ENCODE data around the gene RIOK2. TPM values are rescaled to one million over a fixed set of nuclear protein-coding genes. Genes with fewer than 3 reads are reported as not detected.

The RIOK2 gene
- total and polyA plus RNA-seq, 9 of the 15 experiments (the other 6 are each of a cell fraction or from before 2014, with no cell fraction given), result 22.9 to 97.6 (median 47.8) TPM

GRCh38 chr5:97209343-97209742 lies 26.3 kb upstream of the RIOK2 start:
- Histone ChIP-seq H3K27me3 (ENCODE audit: control insufficient read depth in 2 of 2, insufficient read depth in 2 of 2, low read length in 2 of 2) (no peaks in the 10 kb centered on the region), H3K79me2 (ENCODE audit: control insufficient read depth, insufficient read depth, low read length) (no peaks in the 10 kb centered on the region), H3K27ac (ENCODE audit: extremely low read depth, low read depth, low read length) (no peak overlapping the region), H3K4me2 (ENCODE audit: insufficient read depth, low read length) (no peak overlapping the region), H3K4me3 (no peak overlapping the region), H3K4me1 (replicated peaks in 1 of 2; ENCODE audit: control insufficient read depth in 2 of 2, insufficient read depth in 2 of 2, low read length in 2 of 2) (no peaks in the 10 kb centered on the region), H3K9me3 (replicated peaks; ENCODE audit: control insufficient read depth, insufficient read depth, low read depth, low read length) (no peaks in the 10 kb centered on the region), H3K9ac (ENCODE audit: insufficient read depth in 1 of 2, low read depth in 2 of 2, low read length in 2 of 2) (no peak overlapping the region), H3K36me3 (ENCODE audit: control insufficient read depth, insufficient read depth, low read length) (no peaks in the 10 kb centered on the region), H3K9me1 (ENCODE audit: control insufficient read depth, insufficient read depth, low read length) (no peaks in the 10 kb centered on the region), H2AFZ (ENCODE audit: low read depth, low read length) (no peak overlapping the region), H4K20me1 (replicated peaks; ENCODE audit: control insufficient read depth, insufficient read depth, low read length) (no peaks in the 10 kb centered on the region)
- POLR2A ChIA-PET, result interaction anchor here (0.6 kb wide), 1 partner anchor 595 kb away, joined by 3 read pairs; no protein-coding TSS in a partner anchor
- in situ Hi-C loops (cut with MboI) (no loop called here), intact Hi-C loops (cut with micrococcal nuclease) (no loop called here)
- no peak for ATAC-seq
- BruUV-seq (replicated peaks), result no TSS peak
- no peak for FAIRE-seq
- 3% methylated on average over 2 of the region's 2 CpGs for WGBS (ENCODE audit: insufficient coverage, low coverage, missing lambda C conversion rate)
- CTCF ChIA-PET (ENCODE audit: low intra/inter-chr PET ratio), result no interaction called here
- peak; percentile 59 for TF ChIP-seq ATF3 (IDR thresholded peaks at IDR 0.05)
- TF ChIP-seq ATF3 (CRISPR knock-in tag; conservative IDR thresholded peaks at IDR 0.05), result no peak
- TF ChIP-seq ZNF146 (CRISPR knock-in tag; IDR thresholded peaks at IDR 0.05; ENCODE audit: unreplicated experiment), result no peak
- no peak for DNase-seq (ENCODE audit: extremely low read depth in 1 of 4, low spot score in 3 of 4)

DNA sequence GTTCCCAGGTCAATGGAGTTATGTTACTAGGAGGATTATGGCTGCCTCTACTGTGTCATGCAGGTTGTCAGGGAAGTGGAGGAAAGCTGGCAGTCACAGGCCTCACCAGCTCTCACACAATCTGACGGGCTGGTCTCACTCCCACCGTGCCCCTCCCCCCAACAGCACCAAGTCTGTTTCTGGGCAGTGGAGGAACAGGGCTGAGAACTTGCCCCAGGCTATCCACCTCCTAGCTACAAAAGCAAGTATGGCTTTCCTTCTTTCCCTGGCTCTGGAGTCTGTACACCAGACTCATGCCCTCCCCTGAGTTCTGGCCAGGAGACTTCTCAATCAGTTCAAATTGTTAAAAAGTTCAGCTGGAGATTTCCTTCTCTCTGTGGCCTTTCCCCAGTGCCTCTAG lies 25.7 kb upstream of the RIOK2 start:
- H3K4me3 ChIP-seq, result no peak overlapping the region
- H3K36me3 ChIP-seq (ENCODE audit: control insufficient read depth, insufficient read depth, low read length), result no peaks in the 10 kb centered on the region
- in situ Hi-C loops (cut with MboI), result no loop called here
- H2AFZ ChIP-seq (ENCODE audit: low read depth, low read length), result no peak overlapping the region
- ATAC-seq, result no peak
- intact Hi-C loops (cut with micrococcal nuclease), result no loop called here
- DNase-seq (ENCODE audit: extremely low read depth in 1 of 4, low spot score in 3 of 4), result no peak
- H3K27ac ChIP-seq (ENCODE audit: extremely low read depth, low read depth, low read length), result no peak overlapping the region
- no peak for FAIRE-seq
- POLR2A ChIA-PET, result interaction anchor here (0.6 kb wide), 1 partner anchor 594 kb away, joined by 3 read pairs; no protein-coding TSS in a partner anchor
- 0% methylated on average over 2 of the region's 2 CpGs for WGBS (ENCODE audit: insufficient coverage, low coverage, missing lambda C conversion rate)
- no peaks in the 10 kb centered on the region for H3K79me2 ChIP-seq (ENCODE audit: control insufficient read depth, insufficient read depth, low read length)
- H3K9ac ChIP-seq (ENCODE audit: insufficient read depth in 1 of 2, low read depth in 2 of 2, low read length in 2 of 2), result no peak overlapping the region
- H3K9me3 ChIP-seq (replicated peaks; ENCODE audit: control insufficient read depth, insufficient read depth, low read depth, low read length), result no peaks in the 10 kb centered on the region
- no peak overlapping the region for H3K4me2 ChIP-seq (ENCODE audit: insufficient read depth, low read length)
- no peaks in the 10 kb centered on the region for H3K9me1 ChIP-seq (ENCODE audit: control insufficient read depth, insufficient read depth, low read length)
- no peaks in the 10 kb centered on the region for H4K20me1 ChIP-seq (replicated peaks; ENCODE audit: control insufficient read depth, insufficient read depth, low read length)
- BruUV-seq (replicated peaks), result no TSS peak
- CTCF ChIA-PET (ENCODE audit: low intra/inter-chr PET ratio), result no interaction called here
- no peaks in the 10 kb centered on the region for H3K27me3 ChIP-seq (ENCODE audit: control insufficient read depth in 2 of 2, insufficient read depth in 2 of 2, low read length in 2 of 2)
- no peaks in the 10 kb centered on the region for H3K4me1 ChIP-seq (replicated peaks in 1 of 2; ENCODE audit: control insufficient read depth in 2 of 2, insufficient read depth in 2 of 2, low read length in 2 of 2)
- TF ChIP-seq, protein P1, sequence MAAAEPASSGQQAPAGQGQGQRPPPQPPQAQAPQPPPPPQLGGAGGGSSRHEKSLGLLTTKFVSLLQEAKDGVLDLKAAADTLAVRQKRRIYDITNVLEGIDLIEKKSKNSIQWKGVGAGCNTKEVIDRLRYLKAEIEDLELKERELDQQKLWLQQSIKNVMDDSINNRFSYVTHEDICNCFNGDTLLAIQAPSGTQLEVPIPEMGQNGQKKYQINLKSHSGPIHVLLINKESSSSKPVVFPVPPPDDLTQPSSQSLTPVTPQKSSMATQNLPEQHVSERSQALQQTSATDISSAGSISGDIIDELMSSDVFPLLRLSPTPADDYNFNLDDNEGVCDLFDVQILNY (CRISPR knock-in tag; IDR thresholded peaks at IDR 0.05), result no peak
- TF ChIP-seq, protein P2, sequence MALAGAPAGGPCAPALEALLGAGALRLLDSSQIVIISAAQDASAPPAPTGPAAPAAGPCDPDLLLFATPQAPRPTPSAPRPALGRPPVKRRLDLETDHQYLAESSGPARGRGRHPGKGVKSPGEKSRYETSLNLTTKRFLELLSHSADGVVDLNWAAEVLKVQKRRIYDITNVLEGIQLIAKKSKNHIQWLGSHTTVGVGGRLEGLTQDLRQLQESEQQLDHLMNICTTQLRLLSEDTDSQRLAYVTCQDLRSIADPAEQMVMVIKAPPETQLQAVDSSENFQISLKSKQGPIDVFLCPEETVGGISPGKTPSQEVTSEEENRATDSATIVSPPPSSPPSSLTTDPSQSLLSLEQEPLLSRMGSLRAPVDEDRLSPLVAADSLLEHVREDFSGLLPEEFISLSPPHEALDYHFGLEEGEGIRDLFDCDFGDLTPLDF (CRISPR knock-in tag; IDR thresholded peaks at IDR 0.05), result no peak
- TF ChIP-seq TCF15 (CRISPR knock-in tag; IDR thresholded peaks at IDR 0.05), result no peak
- TF ChIP-seq, protein P3, sequence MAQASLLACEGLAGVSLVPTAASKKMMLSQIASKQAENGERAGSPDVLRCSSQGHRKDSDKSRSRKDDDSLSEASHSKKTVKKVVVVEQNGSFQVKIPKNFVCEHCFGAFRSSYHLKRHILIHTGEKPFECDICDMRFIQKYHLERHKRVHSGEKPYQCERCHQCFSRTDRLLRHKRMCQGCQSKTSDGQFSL (CRISPR knock-in tag; IDR thresholded peaks at IDR 0.05), result no peak
- TF ChIP-seq, protein P3 (tag; IDR thresholded peaks at IDR 0.05), result no peak
- no peak for TF ChIP-seq ZNF75A (CRISPR knock-in tag; IDR thresholded peaks at IDR 0.05)
- no peak for TF ChIP-seq U2AF1 (optimal IDR thresholded peaks at IDR 0.05; ENCODE audit: low read depth, low read length)
- peak; percentile 51 for TF ChIP-seq ZFP36 (IDR thresholded peaks at IDR 0.05; ENCODE audit: low read depth, low read length, partially characterized antibody)
- no peak for TF ChIP-seq BHLHE40 (IDR thresholded peaks at IDR 0.05; ENCODE audit: low read length)

Measured in K562 (cell line).